HG03097 (cell line): ENCODE results near the gene POU5F1.

Experiments used
- ATAC-seq: cut with Tn5 transposase; IDR thresholded peaks from one replicate; pipeline ENCODE4 v1.9.1; 2021; ENCODE audit not compliant: unreplicated experiment, low FRiP score

The POU5F1 gene

DNA sequence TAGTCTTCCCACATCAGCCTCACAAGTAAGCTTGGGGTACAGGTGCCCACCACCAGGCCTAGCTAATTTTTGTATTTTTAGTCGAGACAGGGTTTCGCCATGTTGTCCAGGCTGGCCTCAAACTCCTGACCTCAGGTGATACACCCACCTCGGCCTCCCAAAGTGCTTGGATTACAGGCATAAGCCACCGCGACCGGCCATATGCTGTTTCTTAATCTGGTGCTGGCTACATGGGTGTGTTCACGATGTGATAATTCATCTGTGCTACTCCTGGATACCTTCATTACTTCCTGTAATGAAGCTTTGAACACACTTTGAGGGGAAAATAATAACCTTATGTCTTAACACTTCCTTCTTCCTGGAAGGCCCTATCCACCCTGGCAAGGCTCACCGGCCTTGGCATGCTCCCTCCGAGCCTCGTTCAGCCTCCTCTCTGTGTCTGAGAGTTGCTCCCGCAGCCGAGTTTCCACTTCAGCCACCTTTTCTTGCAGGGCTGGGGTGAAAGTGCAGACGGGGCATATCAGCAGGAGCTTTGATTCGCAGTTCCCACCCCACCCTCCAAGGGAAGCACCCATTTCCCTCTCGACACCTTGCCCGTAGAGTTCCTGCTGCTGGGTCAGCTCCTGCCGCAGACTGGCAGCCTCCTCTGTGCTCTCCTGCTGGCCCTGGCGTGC, 26.0 kb downstream of the POU5F1 start:
- no peak for ATAC-seq

DNA sequence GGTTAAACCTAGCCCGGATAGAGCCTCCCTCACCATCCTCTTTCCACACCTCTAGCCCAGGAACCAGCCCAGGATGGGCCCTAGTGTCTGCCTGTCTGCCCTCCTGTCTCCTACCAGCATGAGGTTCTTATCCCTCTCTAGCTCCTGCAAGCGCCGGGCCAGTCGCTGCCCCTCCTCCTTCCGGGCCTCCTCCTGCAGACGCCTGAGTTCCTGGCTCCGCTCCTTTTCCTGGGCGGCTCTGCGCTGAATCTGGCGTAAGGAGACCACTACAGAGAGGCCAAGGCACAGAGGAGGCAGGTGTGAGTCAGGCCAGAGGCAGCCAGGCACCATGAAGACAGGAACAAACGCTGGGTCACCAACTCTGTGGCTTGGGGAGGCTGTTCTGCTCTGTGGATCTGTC, 27.3 kb downstream of the POU5F1 start:
- no peak for ATAC-seq

DNA sequence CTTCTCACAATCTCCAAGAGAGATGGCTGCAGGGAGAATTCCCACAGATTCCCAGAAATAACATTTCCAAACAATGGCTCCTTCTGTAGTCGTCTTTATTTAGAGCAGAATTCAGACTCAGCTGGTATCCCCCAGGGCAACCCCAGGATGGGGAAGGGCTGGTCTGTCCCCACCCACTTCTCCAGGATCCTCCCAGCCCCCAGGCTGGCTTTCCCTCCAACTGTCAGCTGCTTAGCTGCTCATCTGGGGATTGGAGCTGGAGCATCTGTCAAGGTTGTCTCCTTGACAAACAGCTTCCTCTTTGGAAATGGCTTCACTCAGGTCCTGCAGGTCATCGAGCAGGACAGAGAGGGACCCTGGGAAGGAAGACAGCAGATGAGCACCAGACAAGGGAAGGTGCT, 28.1 kb downstream of the POU5F1 start:
- no peak for ATAC-seq

DNA sequence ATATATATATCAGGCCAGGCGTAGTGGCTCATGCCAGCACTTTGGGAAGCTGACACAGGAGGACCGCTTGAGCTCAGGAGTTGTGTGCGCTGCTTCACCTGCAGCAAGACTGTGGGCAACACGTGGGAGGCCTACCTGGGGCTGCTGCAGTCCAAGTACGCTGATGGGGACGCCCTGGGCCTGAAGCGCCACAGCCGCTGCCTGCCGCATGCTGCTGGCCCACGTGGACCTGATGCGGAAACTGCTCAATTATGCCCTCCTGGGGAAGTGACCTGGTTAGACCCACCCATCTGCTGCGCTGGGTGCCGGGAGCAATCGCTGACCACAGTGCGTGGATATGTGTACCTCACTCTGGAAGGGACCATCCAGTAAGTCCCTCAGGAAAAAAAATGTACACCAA, 29.8 kb downstream of the POU5F1 start:
- ATAC-seq, result no peak

DNA sequence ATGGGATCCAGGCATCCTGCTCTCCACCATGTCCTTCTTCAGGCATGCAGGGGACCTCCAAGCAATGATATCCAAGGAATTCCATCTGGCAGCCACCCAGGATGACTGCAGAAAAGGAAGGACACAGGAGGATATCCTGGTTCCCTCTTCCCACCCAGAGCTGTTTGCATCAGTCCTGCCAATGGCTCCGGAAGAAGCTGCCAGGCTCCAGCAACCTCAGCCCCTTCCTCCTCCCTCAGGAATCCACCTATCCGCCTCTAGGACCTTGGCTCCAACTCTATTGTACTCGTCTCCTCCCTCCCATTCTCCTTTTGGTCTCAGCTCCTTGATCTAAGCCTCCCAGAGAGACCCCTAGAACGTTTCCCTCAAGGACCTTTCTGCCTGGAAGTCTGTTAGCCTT, 30.9 kb downstream of the POU5F1 start:
- ATAC-seq, result no peak

DNA sequence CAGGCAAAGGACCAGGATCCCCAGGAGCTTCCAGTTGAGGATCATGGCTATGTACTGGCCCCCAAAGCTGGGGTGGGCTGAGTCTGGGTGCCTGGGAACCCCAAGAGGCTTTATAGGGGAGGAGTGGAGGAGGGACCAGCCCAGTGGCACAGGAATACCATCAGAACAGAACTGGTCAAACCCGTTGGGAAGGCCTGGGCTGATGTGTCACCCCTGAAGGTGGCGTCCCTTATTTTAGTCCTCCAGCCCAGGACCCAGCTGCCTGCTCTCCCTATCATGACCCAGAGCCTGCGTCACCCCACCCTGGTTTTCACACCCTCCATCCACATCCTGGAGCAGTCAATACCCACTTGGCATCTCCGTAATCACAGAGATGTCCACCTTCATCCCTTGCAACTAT, 31.5 kb downstream of the POU5F1 start, which contains the start of gene PSORS1C2:
TSS of gene PSORS1C2 (minus strand) at position 85 of the 400 bp plus-strand sequence. CDS start at position 45, 40 bp downstream.
- ATAC-seq, result no peak

DNA sequence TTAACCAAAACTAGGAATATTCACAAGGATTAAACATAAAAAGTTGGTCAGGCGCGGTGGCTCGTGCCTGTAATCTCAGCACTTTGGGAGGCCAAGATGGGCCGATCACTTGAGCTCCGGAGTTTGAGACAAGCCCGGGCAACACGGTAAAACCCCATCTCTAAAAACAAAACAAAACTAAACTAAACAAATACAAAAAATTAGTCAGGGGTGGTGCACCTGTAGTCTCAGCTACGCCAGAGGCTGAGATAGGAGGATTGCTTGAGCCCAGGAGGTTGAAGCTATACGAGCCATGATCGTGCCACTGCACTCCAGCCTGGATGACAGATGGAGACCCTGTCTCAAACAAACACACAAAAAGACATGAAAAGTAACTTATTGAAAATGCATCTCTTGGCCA, 34.8 kb downstream of the POU5F1 start:
- ATAC-seq, result no peak

DNA sequence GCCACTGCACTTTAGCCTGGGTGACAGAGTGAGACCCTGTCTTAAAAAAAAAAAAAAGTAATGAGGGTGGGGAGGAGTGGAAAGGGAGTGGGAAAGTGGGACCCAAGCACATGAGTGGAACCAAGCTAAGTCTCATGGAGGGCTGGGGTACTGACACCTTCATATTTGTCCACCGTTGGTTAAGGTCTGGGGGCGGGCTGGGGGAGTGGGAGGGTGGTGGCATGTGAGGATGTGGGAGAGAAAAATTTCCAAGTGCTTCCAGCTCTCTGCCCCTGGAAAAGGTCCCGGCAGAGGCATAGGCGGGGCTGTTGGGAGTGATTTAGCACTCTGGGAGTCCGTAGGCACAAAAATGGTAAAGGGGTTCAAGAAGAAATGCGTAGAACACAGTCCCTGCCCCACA, 37.7 kb downstream of the POU5F1 start:
- ATAC-seq, result no peak

DNA sequence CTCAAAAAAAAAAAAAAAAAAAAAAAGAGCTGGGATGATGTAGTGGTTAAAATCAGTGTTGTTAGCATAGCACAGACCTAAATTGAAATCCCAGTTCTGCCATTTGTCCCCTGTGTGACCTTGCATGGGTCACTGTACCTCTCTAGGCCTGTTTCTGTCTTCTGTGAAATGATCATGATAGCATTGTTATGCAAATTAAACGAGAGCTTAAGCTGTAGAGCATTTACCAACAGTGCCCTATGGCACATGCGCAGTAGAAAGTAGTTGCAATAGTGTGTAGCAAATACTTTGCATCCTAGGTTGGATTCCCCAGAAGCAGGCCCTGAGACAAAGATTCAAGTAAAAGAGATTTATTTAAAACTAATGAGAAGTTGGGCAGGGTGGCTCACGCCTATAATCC, 38.9 kb downstream of the POU5F1 start:
- ATAC-seq, result no peak

DNA sequence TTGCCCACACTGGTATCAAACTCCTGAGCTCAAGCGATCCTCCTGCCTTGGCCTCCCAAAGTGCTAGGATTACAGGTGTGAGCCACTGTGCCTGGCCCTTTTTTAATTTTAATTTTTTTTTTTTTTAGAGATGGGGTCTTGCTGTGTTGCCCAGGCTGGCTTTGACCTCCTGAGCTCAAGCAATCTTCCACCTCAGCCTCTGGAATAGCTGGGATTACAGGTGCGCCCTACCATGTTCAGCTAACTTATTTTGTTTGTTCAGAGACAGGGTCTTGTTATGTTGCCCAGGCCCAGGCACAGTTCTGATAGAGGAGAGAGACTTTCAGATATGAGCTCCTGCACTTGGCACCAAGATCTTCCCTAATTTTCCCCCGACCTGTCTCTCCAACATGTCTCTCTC, 39.7 kb downstream of the POU5F1 start:
- ATAC-seq, result no peak

DNA sequence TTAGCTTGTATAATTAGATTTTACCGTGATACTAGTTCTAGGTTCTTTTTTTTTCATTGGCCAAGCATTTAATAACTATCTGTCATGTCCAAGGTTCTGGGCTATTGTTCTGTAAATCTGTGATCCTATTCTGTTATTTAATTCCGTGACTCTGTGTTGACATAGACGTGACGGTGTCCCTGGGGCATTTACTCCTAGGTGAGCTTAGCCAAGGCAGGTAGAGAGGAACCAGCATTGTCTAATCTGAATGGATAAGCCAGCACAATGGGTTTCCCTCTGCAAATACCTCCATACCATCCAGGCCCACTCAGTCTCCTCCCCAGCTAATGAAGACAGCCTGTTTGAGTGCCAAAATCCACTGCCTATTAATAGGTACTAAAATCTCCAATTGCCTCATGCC, 41.4 kb downstream of the POU5F1 start:
- no peak for ATAC-seq

DNA sequence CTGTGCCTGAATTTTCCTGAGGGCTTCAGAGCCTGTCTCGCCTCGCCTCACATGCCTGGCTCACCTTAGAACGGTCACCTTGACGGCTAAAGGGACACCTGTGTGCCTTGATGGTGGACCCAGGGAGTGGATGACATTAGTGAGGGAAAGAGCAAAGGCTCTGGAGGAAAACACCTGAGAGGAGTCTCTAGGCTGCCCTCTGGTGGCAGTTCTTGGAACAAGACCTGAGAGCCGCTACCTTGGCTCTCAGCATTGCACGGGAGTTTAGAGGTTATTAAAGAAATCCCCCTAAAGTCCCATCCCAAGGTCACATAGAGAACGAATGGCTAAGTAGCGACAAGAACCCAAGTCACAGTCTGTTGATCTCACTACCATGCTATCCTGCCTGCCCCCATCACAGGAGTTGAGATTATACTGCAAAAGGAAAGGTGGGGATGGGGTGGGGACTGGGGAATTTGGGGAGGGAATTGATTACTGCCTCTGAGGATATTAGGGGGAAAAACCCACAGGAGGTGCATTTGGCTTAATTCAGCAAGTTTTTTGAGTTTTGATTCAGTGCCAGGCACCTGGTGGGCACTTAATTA, 42.3 kb downstream of the POU5F1 start:
- ATAC-seq, result no peak

DNA sequence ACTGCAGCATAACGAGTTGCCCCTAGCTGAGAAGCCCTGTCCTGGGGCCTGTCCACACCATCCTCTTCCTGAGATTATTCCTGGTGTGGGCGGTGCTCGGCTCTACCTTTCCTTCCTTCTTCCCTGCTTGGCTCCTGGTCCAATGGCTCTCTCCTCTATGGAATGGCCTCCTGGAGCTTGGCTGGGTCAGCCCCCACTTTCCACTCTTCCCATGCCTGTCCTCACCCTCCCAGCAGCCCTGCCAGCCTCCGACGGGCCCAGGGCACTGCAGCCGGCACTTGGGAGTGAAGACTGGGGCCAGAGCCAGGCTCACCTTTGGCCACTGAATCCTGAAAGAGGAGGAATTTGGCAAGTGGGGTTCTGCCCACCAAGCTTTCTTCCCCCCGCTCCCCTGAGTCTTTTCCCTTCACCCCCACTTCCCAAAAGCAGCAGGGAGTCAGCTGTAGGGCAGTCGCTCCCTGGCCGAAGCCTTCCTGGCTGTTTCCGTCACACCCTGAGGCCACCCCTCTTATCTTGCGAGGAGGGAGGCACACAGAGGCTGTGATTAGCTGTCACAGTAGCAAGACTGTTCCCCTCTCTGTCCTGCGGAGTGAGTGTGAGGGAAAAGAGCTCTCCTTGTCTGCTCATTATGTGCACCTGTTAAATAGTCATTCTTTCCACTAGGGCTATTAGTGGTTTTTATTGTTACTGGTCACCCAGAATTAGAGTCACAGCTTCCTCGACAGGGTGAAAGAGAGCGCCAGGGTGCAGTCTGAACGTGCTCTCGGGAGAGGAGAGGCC, 43.9 kb downstream of the POU5F1 start:
- no peak for ATAC-seq

DNA sequence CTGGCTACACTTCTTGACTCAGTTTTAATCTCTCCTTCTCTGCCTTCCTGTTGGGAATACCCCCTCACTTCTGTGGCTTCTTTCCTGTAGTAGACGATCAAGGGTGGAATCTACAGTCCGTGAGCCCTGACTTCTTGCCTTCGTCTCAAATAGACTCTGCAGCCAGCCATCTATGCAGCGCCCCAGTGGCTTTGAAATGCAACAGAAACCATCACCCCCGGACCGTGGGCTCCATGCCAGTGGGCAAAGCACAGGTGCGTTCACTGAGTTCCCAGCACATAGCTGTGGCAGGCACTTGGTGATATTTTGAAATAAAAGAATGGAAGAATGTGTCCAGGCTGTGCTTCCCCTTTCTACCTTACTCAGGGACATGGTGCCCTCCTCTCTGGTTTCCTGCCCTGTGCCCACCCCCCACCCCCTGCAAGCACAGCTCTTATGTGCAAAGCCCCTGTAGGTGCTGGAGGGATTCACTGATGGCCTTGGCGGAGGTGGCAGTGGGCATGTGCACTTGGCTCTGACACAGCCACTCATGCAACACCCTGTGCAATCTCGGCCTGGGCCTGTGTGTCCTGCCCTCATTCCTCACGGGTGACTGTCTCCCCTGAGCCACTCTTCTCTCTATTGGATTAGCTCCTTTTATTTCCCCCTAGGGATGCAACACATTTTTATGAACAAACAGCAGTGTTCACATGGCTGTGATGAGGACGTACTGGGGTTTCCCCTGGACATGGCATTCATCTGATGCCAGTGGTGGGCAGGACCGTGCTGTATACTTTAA, 44.7 kb downstream of the POU5F1 start:
- ATAC-seq, result no peak

DNA sequence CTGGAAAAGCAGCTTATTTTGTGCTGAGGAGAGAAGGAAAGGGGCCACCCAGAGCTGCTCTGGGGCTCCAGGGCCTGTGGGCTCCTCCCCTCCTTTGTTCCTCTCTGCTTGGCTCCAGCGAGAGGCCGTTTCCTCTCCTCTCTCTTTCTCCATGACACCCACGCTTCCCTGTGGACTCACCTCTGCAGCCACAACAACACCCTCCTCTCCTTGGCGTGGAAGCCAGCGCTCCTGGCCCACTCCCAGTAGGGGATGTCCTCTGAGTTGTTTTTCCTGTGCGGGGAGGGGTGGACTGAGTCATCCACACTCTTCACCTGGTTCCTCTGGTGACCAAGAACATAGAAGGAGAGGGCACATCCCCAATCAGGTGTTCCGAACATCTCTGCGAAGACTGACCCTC, 45.3 kb downstream of the POU5F1 start:
- no peak for ATAC-seq

DNA sequence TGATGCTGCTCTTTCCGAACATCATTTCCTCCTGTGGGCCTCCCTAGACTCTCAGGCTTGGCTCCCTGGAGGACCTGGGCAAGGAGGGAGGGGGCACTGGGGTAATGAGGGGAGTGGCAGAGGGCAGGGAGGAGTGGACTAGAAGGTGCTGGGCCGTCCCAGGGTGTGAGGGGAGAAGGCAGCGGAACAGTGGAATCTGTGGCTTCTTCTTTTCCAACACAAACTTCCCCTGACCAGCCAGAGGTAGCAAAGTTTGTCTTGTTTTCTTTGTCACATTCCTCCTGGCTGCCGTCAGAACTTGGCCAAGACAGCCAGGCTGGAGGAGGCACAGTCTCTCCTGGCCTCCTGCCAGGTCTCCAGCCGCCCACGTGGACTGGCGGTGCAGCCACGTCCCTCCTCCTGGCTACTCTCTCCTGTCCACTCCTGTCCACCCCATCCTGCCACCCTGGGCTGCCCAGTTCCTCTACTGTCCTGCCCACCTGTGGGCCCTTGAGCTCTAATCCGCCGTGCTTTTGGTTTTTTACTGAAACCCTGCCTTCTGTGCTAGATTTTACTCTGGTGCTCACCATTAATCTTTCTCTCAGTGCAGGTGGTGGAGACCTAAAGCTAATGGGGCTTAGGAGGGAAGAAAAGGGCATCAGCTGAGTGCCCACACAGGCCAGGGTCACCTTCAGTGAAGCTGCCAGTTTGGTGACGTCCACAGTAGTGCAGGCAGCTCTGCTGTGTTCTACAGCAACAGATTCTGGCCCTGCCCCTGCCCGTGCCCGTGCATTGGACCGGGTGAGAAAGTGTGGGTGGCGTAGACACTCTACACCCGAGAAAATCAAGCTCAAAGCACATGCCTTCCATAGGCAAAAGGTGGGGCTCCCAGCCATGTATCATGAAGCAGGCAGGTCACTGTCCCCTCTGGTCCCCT, 47.4 kb downstream of the POU5F1 start:
- no peak for ATAC-seq

DNA sequence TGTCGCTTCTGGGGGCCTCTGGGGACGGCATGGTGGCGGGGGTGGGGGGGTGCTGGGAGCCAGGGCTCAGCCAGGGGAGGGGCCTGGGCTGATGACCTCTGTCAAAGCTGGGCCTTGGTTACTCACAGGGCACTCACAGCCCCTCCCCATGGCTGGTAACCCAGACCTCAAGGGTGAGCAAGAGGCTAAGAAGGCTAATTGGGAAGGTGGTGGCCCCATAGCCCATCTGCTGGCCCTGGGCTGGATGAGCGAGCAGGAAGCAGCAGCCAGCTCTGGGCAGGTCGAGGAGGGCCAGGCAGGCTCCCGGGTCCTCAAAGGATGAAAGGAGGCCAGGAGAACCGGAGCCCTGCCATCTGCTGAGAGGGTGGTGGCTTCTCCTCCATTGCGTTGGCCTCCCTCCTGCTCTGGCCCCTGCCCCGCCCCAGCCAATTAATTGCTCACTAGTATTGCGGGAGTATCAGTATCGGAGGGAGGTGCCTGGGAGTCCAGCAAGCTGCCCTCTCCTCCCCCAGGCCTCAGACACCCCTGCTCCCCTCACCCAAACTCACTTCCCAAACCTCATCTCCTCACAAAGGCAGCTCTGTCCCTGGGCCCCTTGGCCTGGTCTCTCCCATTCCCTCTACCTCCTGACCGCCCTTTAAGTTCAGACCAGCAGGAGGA, 49.2 kb downstream of the POU5F1 start:
- no peak for ATAC-seq

DNA sequence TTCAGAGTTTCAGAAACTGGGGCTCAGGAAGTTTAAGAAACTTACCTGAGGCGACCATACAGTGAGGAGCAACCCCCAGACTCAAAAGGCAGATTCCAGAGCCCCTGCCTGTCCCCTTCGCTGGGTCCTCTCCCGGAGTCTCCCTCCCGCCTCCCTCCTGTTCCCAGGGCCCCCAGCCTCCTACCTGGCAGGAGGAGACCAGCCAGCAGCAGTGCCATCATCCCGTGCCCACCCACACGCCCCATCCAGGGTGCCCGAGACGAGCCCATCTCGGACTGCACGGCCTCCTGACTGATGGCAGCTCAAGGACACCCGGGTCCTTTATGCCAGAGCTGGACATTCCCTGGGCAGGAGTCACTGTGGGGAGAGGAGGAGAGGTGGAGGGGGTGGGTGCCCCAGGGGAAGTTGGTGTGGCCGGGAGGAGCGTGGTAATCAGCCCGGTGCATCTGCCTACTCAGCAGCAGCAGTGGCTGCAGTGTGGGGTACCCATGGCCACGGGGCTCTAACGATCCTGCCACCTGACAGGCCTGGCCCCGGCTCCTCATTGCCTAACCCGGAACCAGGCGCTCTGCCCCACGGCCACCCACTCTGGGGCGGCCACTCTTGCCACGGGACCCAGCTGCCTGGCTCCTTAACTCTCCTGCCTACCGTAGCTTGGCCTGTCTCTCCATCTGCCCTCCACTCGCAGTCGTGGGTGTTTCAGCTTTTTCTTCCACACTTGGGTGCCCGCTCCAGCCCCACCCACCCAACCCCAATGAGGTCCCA, 50.1 kb downstream of the POU5F1 start, which contains the start of gene CDSN:
TSS of gene CDSN (minus strand) at position 296 of the 765 bp plus-strand sequence. CDS start at position 269, 27 bp downstream.
- ATAC-seq, result no peak

DNA sequence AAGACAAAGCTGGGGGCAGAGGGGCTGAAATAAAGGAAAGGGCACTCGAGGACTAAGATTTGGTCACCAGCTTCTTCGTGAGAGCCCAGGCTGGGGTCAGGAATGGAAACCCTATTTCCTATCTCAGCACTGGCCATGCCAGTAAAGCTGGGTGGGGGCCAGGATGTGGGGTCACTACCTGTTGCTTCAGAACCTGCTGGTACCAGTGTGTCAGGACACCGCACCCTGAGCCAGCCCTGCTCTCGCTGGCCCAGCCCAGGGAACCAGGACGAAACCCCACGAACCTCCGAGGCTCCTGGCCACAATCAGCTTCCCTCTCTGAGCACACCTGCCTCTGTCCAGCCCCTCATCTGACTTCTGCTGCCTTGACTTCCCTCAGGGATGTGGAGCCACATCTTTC, 52.3 kb downstream of the POU5F1 start:
- no peak for ATAC-seq
